Fibroblast of lung (primary cell): Measurements from ENCODE around the gene CORO1C. TPM values are rescaled to one million over a fixed set of nuclear protein-coding genes. Genes with fewer than 3 reads are reported as not detected.

Experiments
- DNase-seq, 2 donors: peaks; one replicate each; pipeline versions ENCODE4 v3.0.0 to v3.0.0-alpha.2; 2010; ENCODE audit warnings: low read depth in 2 of 2
- H2AFZ ChIP-seq: 2 replicates; pipeline ENCODE4 v1.5.1; 2012; ENCODE audit warnings: low read length, control low read depth, inconsistent platforms
- H3K27ac ChIP-seq: 2 replicates; pipeline ENCODE4 v1.5.1; 2011; ENCODE audit warnings: low read length, control low read depth; ENCODE audit not compliant: insufficient read depth
- H3K27me3 ChIP-seq: 2 replicates; pipeline ENCODE4 v1.5.1; 2011; ENCODE audit warnings: mild to moderate bottlenecking, low read length; ENCODE audit not compliant: control insufficient read depth, insufficient read depth
- H3K36me3 ChIP-seq: 2 replicates; pipeline ENCODE4 v1.5.1; 2011; ENCODE audit warnings: low read length; ENCODE audit not compliant: control insufficient read depth, insufficient read depth
- H3K4me1 ChIP-seq: 2 replicates; pipeline ENCODE4 v1.5.1; 2011; ENCODE audit warnings: low read length; ENCODE audit not compliant: control insufficient read depth, insufficient read depth; ENCODE audit errors: extremely low read depth
- H3K4me2 ChIP-seq: 2 replicates; pipeline ENCODE4 v1.5.1; 2011; ENCODE audit warnings: low read length, control low read depth; ENCODE audit not compliant: insufficient read depth; ENCODE audit errors: extremely low read depth
- H3K4me3 ChIP-seq, 4 experiments: fragments of 200-600 bp in 1 of 4; sonication (generic) in 1 of 4; replicated peaks in 1 of 4; 2 replicates each; pipeline ENCODE4 v1.5.1; 2011 to 2016; ENCODE audit warnings: low read length in 4 of 4, low read depth in 3 of 4, mild to moderate bottlenecking in 3 of 4, control low read depth in 2 of 4, inconsistent platforms in 1 of 4, mixed read lengths in 1 of 4; ENCODE audit not compliant: insufficient read depth in 1 of 4; ENCODE audit errors: control extremely low read depth in 1 of 4
- H3K79me2 ChIP-seq: 2 replicates; pipeline ENCODE4 v1.5.1; 2012; ENCODE audit warnings: mild to moderate bottlenecking, low read length, inconsistent platforms; ENCODE audit not compliant: control insufficient read depth, insufficient read depth
- H3K9ac ChIP-seq: 2 replicates; pipeline ENCODE4 v1.5.1; 2011; ENCODE audit warnings: mild to moderate bottlenecking, low read length, control low read depth; ENCODE audit not compliant: insufficient read depth
- H3K9me3 ChIP-seq: 2 replicates; pipeline ENCODE4 v1.5.1; 2012; ENCODE audit warnings: low read depth, low read length; ENCODE audit not compliant: control insufficient read depth, insufficient read depth
- H4K20me1 ChIP-seq: 2 replicates; pipeline ENCODE4 v1.5.1; 2011; ENCODE audit warnings: low read length; ENCODE audit not compliant: control insufficient read depth, insufficient read depth; ENCODE audit errors: extremely low read depth
- CTCF ChIP-seq, 2 donors: IDR thresholded peaks in 1 of 2; conservative IDR thresholded peaks in 1 of 2; 1 replicate in 1 of 2; 2 replicates in 1 of 2; pipeline ENCODE4 v1.5.1; 2011 to 2012; ENCODE audit warnings: low read length in 2 of 2, control low read depth in 1 of 2, inconsistent platforms in 1 of 2, low read depth in 1 of 2, mild to moderate bottlenecking in 1 of 2
- EZH2 ChIP-seq: IDR thresholded peaks from 2 replicates; pipeline ENCODE4 v1.5.1; 2012; ENCODE audit warnings: low read length, control low read depth, mild to moderate bottlenecking; ENCODE audit errors: missing control alignments
- polyA plus RNA-seq, 2 donors: library from polyadenylated mRNA; depleted of rRNA in 1 of 2; stranded (reverse) in 1 of 2; unstranded in 1 of 2; fragments of >200 nt; gene quantifications; 2 replicates each; pipeline ENCODE4 v1.2.1, GENCODE V29; 2011 to 2012; ENCODE audit warnings: missing spikeins in 1 of 2
- total RNA-seq: library from RNA; depleted of rRNA; stranded (reverse); fragments of >200 nt; gene quantifications from 2 replicates; pipeline ENCODE4 v1.2.1, GENCODE V29; 2014

The CORO1C gene
- total and polyA plus RNA-seq, 2 donors (not counting 1 experiment from before 2014, with no cell fraction given): 288 to 542 TPM

GRCh38 chr12:108598553-108599250, 132.6 kb downstream of the CORO1C start:
- H3K4me2 ChIP-seq: peak overlapping the region; percentile 81
- peak overlapping the region in 1 of 4 experiments; percentile 87 for H3K4me3 ChIP-seq
- peaks cover 12% of the 10 kb centered on the region for H3K36me3 ChIP-seq
- peaks cover 19% of the 10 kb centered on the region for H3K4me1 ChIP-seq
- no peak overlapping the region for H2AFZ ChIP-seq
- H3K9me3 ChIP-seq: no peaks in the 10 kb centered on the region
- H4K20me1 ChIP-seq: no peaks in the 10 kb centered on the region
- no peak overlapping the region for H3K9ac ChIP-seq
- peak overlapping the region; percentile 72 for H3K27ac ChIP-seq
- H3K27me3 ChIP-seq: no peaks in the 10 kb centered on the region
- H3K79me2 ChIP-seq: peaks cover 35% of the 10 kb centered on the region
- no peak for TF ChIP-seq CTCF (conservative IDR thresholded peaks at IDR 0.05 in 1 of 2, IDR thresholded peaks at IDR 0.05 in 1 of 2; ENCODE audit: low read depth in 1 of 2, low read length in 2 of 2)
- TF ChIP-seq EZH2: no peak
- DNase-seq: no peak

DNA sequence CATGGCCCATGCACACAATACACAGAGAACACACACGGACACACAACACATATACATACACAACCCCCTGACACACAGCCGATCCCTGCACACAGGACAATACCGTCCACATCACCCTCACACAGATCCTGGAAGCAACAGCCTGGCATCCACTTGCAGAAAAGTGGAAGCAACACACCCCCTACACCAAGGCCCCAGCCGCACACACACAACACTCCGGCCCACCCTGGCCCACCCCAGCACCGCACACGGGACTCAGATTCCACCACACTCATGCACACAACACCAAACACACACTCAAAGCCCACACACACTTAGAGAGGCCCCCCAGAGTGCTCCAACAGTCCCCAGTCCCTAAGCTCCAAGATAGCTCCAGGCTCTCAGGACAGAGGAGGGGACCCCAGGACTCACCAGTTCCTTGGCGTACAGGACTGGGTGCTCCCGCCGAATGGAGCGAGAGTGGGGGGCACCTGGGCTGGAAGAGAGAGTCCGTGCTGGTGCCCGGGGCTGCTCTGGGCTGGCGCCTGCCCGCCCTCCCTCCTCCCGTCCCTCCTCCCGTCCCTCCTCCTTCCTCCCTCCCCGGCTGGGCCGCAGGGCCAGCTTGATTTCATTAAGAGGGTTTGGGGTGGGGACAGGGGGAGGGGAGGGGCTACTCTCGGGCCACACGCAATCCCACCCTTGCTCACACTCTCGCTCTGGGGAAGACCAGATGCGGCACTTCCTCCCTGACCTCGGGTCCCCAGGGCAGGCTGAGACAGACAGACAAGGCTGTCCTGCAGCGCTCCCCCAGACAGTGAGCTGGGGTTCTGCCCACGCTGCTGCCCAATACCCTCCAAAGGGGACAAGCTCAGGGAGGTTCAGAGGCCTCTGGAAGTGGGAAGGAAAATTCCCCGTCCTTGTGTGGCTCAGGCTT, 133.5 kb downstream of the CORO1C start, which contains the start of gene TMEM119:
Gene TMEM119 (minus strand): TSS at position 526 of the 913 bp plus-strand sequence. CDS start 5,701 bp downstream, outside the sequence.
- TF ChIP-seq CTCF (conservative IDR thresholded peaks at IDR 0.05 in 1 of 2, IDR thresholded peaks at IDR 0.05 in 1 of 2; ENCODE audit: low read depth in 1 of 2, low read length in 2 of 2) (no peak), EZH2 (no peak)
- peak; percentile 40 to 75 for DNase-seq
- Histone ChIP-seq H3K9me3 (no peaks in the 10 kb centered on the region), H3K4me2 (peak within 1 kb of the TSS; percentile 94), H3K79me2 (peaks cover 35% of the 10 kb centered on the region), H3K4me3 (peak within 1 kb of the TSS; percentile 66 to 97 (median 82)), H4K20me1 (no peaks in the 10 kb centered on the region), H3K36me3 (peaks cover 12% of the 10 kb centered on the region), H3K27me3 (no peaks in the 10 kb centered on the region), H2AFZ (no peak within 1 kb of the TSS), H3K27ac (peak within 1 kb of the TSS; percentile 72), H3K4me1 (peaks cover 19% of the 10 kb centered on the region), H3K9ac (peak within 1 kb of the TSS; percentile 72)
